OCI-LY7 (cell line): ENCODE measurements around the gene PAN2. TPM values are rescaled to one million over a fixed set of nuclear protein-coding genes. Genes with fewer than 3 reads are reported as not detected.
A peak's percentile ranks its signal among the peaks of the same experiment; 100 is the strongest.

Experiments
- BruUV-seq: library from RNA; stranded (reverse); fragments of 400-500 nt; replicated peaks from 2 replicates; lab custom pipeline; 2021; lab: Mats Ljungman, UMichigan
- CTCF ChIA-PET: fragments of 300-600 bp; sonication (Branson Sonifier 250); formaldehyde crosslinking; loops from one replicate; lab custom pipeline; 2022; ENCODE audit warnings: antibody characterized with exemption; ENCODE audit not compliant: unreplicated experiment; lab: Charles Lee
- POLR2A ChIA-PET: fragments of 300-600 bp; sonication (Branson Sonifier 250); formaldehyde crosslinking; loops from one replicate; lab custom pipeline; 2022; ENCODE audit warnings: antibody characterized with exemption; lab: Charles Lee
- DNase-seq: peaks from one replicate; pipeline ENCODE4 v3.0.0-alpha.2; 2015; ENCODE audit warnings: low spot score
- H2AFZ ChIP-seq: fragments of 200-600 bp; sonication (generic), shearing (Covaris generic); 2 replicates; pipeline ENCODE4 v1.6.1; 2014; ENCODE audit warnings: mild to moderate bottlenecking, antibody characterized with exemption, low read length, moderate library complexity
- H3K27ac ChIP-seq: fragments of 200-600 bp; sonication (generic); 2 replicates; pipeline ENCODE4 v1.5.1; 2014; ENCODE audit warnings: mixed run types, low read depth, mild to moderate bottlenecking, moderate library complexity, low read length, inconsistent platforms; ENCODE audit not compliant: poor library complexity, severe bottlenecking
- H3K36me3 ChIP-seq: fragments of 200-600 bp; sonication (generic); 2 replicates; pipeline ENCODE4 v1.6.1; 2014; ENCODE audit warnings: mild to moderate bottlenecking, antibody characterized with exemption, low read length, moderate library complexity, mixed read lengths; ENCODE audit not compliant: insufficient read depth
- H3K4me1 ChIP-seq: fragments of 200-600 bp; sonication (generic); 2 replicates; pipeline ENCODE4 v1.5.1; 2014; ENCODE audit warnings: mild to moderate bottlenecking, low read length; ENCODE audit not compliant: insufficient read depth, poor library complexity, severe bottlenecking
- H3K4me2 ChIP-seq: fragments of 200-600 bp; sonication (generic); 2 replicates; pipeline ENCODE4 v1.6.1; 2014; ENCODE audit warnings: mild to moderate bottlenecking, low read length
- H3K4me3 ChIP-seq: fragments of 200-600 bp; sonication (generic); 2 replicates; pipeline ENCODE4 v1.5.1; 2014; ENCODE audit warnings: mild to moderate bottlenecking, low read depth, low read length; ENCODE audit not compliant: poor library complexity, severe bottlenecking
- H3K79me2 ChIP-seq: fragments of 200-600 bp; sonication (generic); 2 replicates; pipeline ENCODE4 v1.6.1; 2016; ENCODE audit warnings: low read depth, mild to moderate bottlenecking, low read length, moderate library complexity, mixed read lengths; ENCODE audit not compliant: insufficient read depth
- H3K9me2 ChIP-seq: fragments of 200-600 bp; sonication (generic); 2 replicates; pipeline ENCODE4 v1.6.1; 2016; ENCODE audit warnings: mild to moderate bottlenecking, low read length, mixed read lengths; ENCODE audit not compliant: insufficient read depth
- H3K9me3 ChIP-seq: fragments of 200-600 bp; sonication (generic); 2 replicates; pipeline ENCODE4 v1.6.1; 2014; ENCODE audit warnings: mild to moderate bottlenecking, mixed run types, low read length, mixed read lengths
- H4K20me1 ChIP-seq: fragments of 200-600 bp; sonication (generic); 2 replicates; pipeline ENCODE4 v1.6.1; 2014; ENCODE audit warnings: mild to moderate bottlenecking, antibody characterized with exemption, low read length, moderate library complexity, mixed read lengths; ENCODE audit not compliant: insufficient read depth
- EZH2phosphoT487 ChIP-seq: fragments of 200-600 bp; sonication (generic); IDR thresholded peaks from 2 replicates; pipeline ENCODE4 v1.6.1; 2018; ENCODE audit warnings: low read depth, borderline replicate concordance, mild to moderate bottlenecking, mixed run types, antibody characterized with exemption, low read length, moderate library complexity, mixed read lengths
- intact Hi-C: fragments of 100-400 bp; cut with micrococcal nuclease; formaldehyde crosslinking; loops from one replicate; pipeline ENCODE4 v1.10.0; 2022; ENCODE audit not compliant: unreplicated experiment
- total RNA-seq, 2 experiments: library from RNA; depleted of rRNA in 1 of 2; stranded (reverse); fragments of >200 nt in 1 of 2; shearing (Covaris generic) in 1 of 2; gene quantifications; 2 replicates each; pipeline ENCODE4 v1.2.3, GENCODE V29; 2014 to 2022
- TF ChIP-seq, protein P1 (sequence below): fragments of 200-600 bp; sonication (generic); conservative IDR thresholded peaks from 2 replicates; pipeline ENCODE4 v1.5.1; 2014; ENCODE audit warnings: mild to moderate bottlenecking, antibody characterized with exemption, low read length, moderate library complexity, mixed read lengths

Gene PAN2
- total RNA-seq, 2 experiments from 2014 or later = 106 to 117 TPM

DNA sequence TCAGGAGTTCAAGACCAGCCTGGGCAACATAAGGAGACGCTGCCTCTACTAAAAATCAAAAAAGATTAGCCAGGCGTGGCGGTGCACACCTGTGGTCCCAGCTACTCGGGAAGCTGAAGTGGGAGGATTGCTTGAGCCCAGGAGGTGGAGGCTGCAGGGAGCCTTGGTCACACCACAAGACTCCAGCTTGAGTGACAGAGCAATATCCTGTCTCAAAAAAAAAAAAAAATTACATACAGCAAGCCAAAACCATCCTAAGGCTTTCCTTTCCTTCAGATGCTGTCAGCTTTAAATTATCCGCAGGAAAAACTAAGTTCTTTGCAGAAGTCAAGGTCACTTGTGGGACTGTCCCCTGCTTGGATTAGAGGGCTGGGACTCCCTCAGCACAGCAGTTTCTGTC lies 35.0 kb downstream of the PAN2 start:
- ChIA-PET POLR2A (interaction anchor here (0.6 to 1.8 kb wide), 10 partner anchors 11 to 452 kb away, joined by 3 to 7 read pairs (median 4); partner anchors contain the start of genes IL23A and RNF41), CTCF (interaction anchor here (1.4 kb wide), 1 partner anchor 17 kb away, joined by 12 read pairs; the partner anchor contains the start of gene CNPY2)
- Histone ChIP-seq H2AFZ (no peak overlapping the region), H4K20me1 (0 out of 2 replicates have a peak, but pooled peaks cover 11% of the 10 kb centered on the region), H3K9me3 (no peaks in the 10 kb centered on the region), H3K9me2 (no peaks in the 10 kb centered on the region), H3K4me2 (peak overlapping the region; percentile 99), H3K4me3 (peak overlapping the region; percentile 79), H3K27ac (peak overlapping the region; percentile 75), H3K79me2 (peaks cover 73% of the 10 kb centered on the region), H3K4me1 (peaks cover 62% of the 10 kb centered on the region), H3K36me3 (peaks cover 56% of the 10 kb centered on the region)
- TF ChIP-seq, protein P1, sequence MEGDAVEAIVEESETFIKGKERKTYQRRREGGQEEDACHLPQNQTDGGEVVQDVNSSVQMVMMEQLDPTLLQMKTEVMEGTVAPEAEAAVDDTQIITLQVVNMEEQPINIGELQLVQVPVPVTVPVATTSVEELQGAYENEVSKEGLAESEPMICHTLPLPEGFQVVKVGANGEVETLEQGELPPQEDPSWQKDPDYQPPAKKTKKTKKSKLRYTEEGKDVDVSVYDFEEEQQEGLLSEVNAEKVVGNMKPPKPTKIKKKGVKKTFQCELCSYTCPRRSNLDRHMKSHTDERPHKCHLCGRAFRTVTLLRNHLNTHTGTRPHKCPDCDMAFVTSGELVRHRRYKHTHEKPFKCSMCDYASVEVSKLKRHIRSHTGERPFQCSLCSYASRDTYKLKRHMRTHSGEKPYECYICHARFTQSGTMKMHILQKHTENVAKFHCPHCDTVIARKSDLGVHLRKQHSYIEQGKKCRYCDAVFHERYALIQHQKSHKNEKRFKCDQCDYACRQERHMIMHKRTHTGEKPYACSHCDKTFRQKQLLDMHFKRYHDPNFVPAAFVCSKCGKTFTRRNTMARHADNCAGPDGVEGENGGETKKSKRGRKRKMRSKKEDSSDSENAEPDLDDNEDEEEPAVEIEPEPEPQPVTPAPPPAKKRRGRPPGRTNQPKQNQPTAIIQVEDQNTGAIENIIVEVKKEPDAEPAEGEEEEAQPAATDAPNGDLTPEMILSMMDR = no peak
- no peak for TF ChIP-seq EZH2phosphoT487
- intact Hi-C loops = no loop called here
- DNase-seq = peak; percentile 25
- BruUV-seq = no TSS peak

DNA sequence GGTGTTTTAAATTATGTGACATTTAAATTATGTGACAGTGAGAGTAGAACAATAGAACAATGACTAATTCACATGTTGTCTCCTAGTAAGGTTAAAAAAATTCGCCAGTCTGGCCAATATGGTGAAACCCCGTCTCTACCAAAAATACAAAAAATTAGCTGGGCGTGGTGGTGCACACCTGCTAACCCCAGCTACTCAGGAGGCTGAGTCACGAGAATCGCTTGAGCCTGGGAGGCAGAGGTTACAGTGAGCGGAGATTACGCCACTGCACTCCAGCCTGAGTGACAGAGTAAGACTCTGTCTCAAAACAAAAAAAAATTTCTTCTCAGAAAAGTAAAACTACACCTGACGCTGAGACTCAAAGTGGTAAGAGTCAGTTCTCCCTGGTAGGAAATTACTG lies 36.4 kb downstream of the PAN2 start:
- CTCF ChIA-PET = no interaction called here
- Histone ChIP-seq H3K79me2 (peaks cover 87% of the 10 kb centered on the region), H3K9me3 (no peaks in the 10 kb centered on the region), H4K20me1 (0 out of 2 replicates have a peak, but pooled peaks cover 11% of the 10 kb centered on the region), H3K4me2 (peak overlapping the region; percentile 99), H3K4me3 (peak overlapping the region; percentile 6), H3K9me2 (no peaks in the 10 kb centered on the region), H3K36me3 (peaks cover 66% of the 10 kb centered on the region), H2AFZ (no peak overlapping the region), H3K4me1 (peaks cover 52% of the 10 kb centered on the region), H3K27ac (no peak overlapping the region)
- BruUV-seq = no TSS peak
- POLR2A ChIA-PET = interaction anchor here (0.6 to 1.8 kb wide), 4 partner anchors 10 to 164 kb away, joined by 3 to 4 read pairs (median 3); no protein-coding TSS in a partner anchor
- no peak for DNase-seq
- TF ChIP-seq, protein P1 = no peak
- no peak for TF ChIP-seq EZH2phosphoT487
- intact Hi-C loops = no loop called here

DNA sequence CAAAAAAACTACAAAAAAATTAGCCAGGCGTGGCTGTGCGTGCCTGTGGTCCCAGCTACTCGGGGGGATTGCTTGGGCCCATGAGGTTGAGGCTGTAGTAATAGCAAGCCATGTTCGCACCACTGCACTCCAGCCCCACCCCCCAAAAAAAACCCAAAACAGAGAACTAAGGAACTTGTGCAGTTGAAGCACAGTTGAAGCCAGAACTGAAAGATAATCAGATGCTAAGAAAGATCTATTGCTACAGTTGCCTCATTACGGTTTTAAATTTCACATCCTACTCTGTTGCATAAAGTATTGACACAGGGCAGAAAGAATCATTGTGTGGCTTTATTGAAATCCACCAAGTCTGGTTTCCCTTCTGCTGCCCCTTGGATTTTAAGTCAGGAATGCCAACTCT lies 37.5 kb downstream of the PAN2 start:
- Histone ChIP-seq H3K4me2 (peak overlapping the region; percentile 99), H3K9me3 (no peaks in the 10 kb centered on the region), H3K36me3 (peaks cover 69% of the 10 kb centered on the region), H3K79me2 (peaks cover 89% of the 10 kb centered on the region), H2AFZ (no peak overlapping the region), H3K27ac (peak overlapping the region; percentile 17), H4K20me1 (0 out of 2 replicates have a peak, but pooled peaks cover 11% of the 10 kb centered on the region), H3K9me2 (no peaks in the 10 kb centered on the region), H3K4me1 (peaks cover 47% of the 10 kb centered on the region), H3K4me3 (peak overlapping the region; percentile 6)
- TF ChIP-seq, protein P1 = no peak
- no peak for TF ChIP-seq EZH2phosphoT487
- BruUV-seq = no TSS peak
- intact Hi-C loops = no loop called here
- ChIA-PET CTCF (no interaction called here), POLR2A (no interaction called here)
- DNase-seq = no peak
